ENCODE measurements around the gene RANBP9. TPM values are rescaled to one million over a fixed set of nuclear protein-coding genes. Genes with fewer than 3 reads are reported as not detected.

RANBP9 gene
- polyA plus RNA-seq, 1 experiment = 14.4 TPM

- ChIA-PET CTCF (no interaction called here), POLR2A (no interaction called here)
- Histone ChIP-seq H3K27me3 (ENCODE audit: control insufficient read depth, insufficient read depth, low read length) (no peaks in the 10 kb centered on the region), H3K36me3 (ENCODE audit: control insufficient read depth, insufficient read depth, low read length) (no peaks in the 10 kb centered on the region), H3K4me3 (ENCODE audit: low read depth, low read length) (no peak overlapping the region)
- TF ChIP-seq CTCF (IDR thresholded peaks at IDR 0.05; ENCODE audit: insufficient read depth, low read depth, low read length) = no peak
- no peak for DNase-seq (ENCODE audit: low read depth)
Measured at GRCh38 chr6:13697857-13698256, 13.8 kb downstream of the RANBP9 start.

GRCh38 chr6:13696226-13696625 lies 15.4 kb downstream of the RANBP9 start:
- CTCF ChIA-PET = interaction anchor here (0.6 to 2.1 kb wide), 3 partner anchors 14 to 1103 kb away, joined by 3 to 8 read pairs (median 4); partner anchors contain the start of gene NOL7
- POLR2A ChIA-PET = no interaction called here
- peak; percentile 80 for DNase-seq (ENCODE audit: low read depth)
- Histone ChIP-seq H3K4me3 (ENCODE audit: low read depth, low read length) (no peak overlapping the region), H3K36me3 (ENCODE audit: control insufficient read depth, insufficient read depth, low read length) (no peaks in the 10 kb centered on the region), H3K27me3 (ENCODE audit: control insufficient read depth, insufficient read depth, low read length) (no peaks in the 10 kb centered on the region)
- no peak for TF ChIP-seq CTCF (IDR thresholded peaks at IDR 0.05; ENCODE audit: insufficient read depth, low read depth, low read length)

GRCh38 chr6:13695252-13695651 lies 16.4 kb downstream of the RANBP9 start:
- no peak for DNase-seq (ENCODE audit: low read depth)
- ChIA-PET POLR2A (no interaction called here), CTCF (interaction anchor here (1.4 to 2.1 kb wide), 2 partner anchors 15 to 120 kb away, joined by 5 to 8 read pairs; partner anchors contain the start of gene SIRT5)
- TF ChIP-seq CTCF (IDR thresholded peaks at IDR 0.05; ENCODE audit: insufficient read depth, low read depth, low read length) = no peak
- H3K4me3 ChIP-seq (ENCODE audit: low read depth, low read length) = no peak overlapping the region
- H3K27me3 ChIP-seq (ENCODE audit: control insufficient read depth, insufficient read depth, low read length) = no peaks in the 10 kb centered on the region
- H3K36me3 ChIP-seq (ENCODE audit: control insufficient read depth, insufficient read depth, low read length) = no peaks in the 10 kb centered on the region

GRCh38 chr6:13694562-13694961 lies 17.1 kb downstream of the RANBP9 start:
- TF ChIP-seq CTCF (IDR thresholded peaks at IDR 0.05; ENCODE audit: insufficient read depth, low read depth, low read length) = no peak
- Histone ChIP-seq H3K36me3 (ENCODE audit: control insufficient read depth, insufficient read depth, low read length) (no peaks in the 10 kb centered on the region), H3K4me3 (ENCODE audit: low read depth, low read length) (no peak overlapping the region), H3K27me3 (ENCODE audit: control insufficient read depth, insufficient read depth, low read length) (no peaks in the 10 kb centered on the region)
- CTCF ChIA-PET = interaction anchor here (1.4 to 2.1 kb wide), 2 partner anchors 15 to 120 kb away, joined by 5 to 8 read pairs; partner anchors contain the start of gene SIRT5
- DNase-seq (ENCODE audit: low read depth) = no peak
- POLR2A ChIA-PET = no interaction called here

GRCh38 chr6:13689511-13690256 lies 22.0 kb downstream of the RANBP9 start:
- ChIA-PET CTCF (no interaction called here), POLR2A (interaction anchor here (0.7 kb wide), 1 partner anchor 320 kb away, joined by 4 read pairs; no protein-coding TSS in a partner anchor)
- Histone ChIP-seq H3K27me3 (ENCODE audit: control insufficient read depth, insufficient read depth, low read length) (no peaks in the 10 kb centered on the region), H3K36me3 (ENCODE audit: control insufficient read depth, insufficient read depth, low read length) (no peaks in the 10 kb centered on the region), H3K4me3 (ENCODE audit: low read depth, low read length) (no peak overlapping the region)
- no peak for DNase-seq (ENCODE audit: low read depth)
- TF ChIP-seq CTCF (IDR thresholded peaks at IDR 0.05; ENCODE audit: insufficient read depth, low read depth, low read length) = no peak
